Testis (tissue), 2 donors: ENCODE data around the gene SLIT3.

ENCODE experiments used
- CTCF ChIP-seq, 3 experiments: fragments of 450-650 bp in 2 of 3; fragments of 200-600 bp in 1 of 3; sonication (generic) in 1 of 3; IDR thresholded peaks; one replicate each; pipeline ENCODE4 v1.5.1; 2016 to 2019; ENCODE audit warnings: antibody characterized with exemption in 3 of 3, mild to moderate bottlenecking in 2 of 3, moderate library complexity in 1 of 3
- POLR2A ChIP-seq: fragments of 450-650 bp; IDR thresholded peaks from one replicate; pipeline ENCODE4 v1.6.1; 2017; ENCODE audit warnings: antibody characterized with exemption, mild to moderate bottlenecking, moderate library complexity

GRCh38 chr5:168879929-168880328 lies 421.0 kb downstream of the SLIT3 start:
- no peak for TF ChIP-seq POLR2A
- no peak for TF ChIP-seq CTCF (IDR thresholded peaks at IDR 0.05)
